GM23338 (cell line): ENCODE data around the gene ZFYVE16. TPM values are rescaled to one million over a fixed set of nuclear protein-coding genes. Genes with fewer than 3 reads are reported as not detected.

Experiments
- ATAC-seq: fragments of 200-7000 bp; cut with Tn5 transposase; 3 replicates; pipeline ENCODE4 v1.9.1; 2020
- DNase-seq: peaks from one replicate; pipeline ENCODE4 v3.0.0-alpha.2; 2015; ENCODE audit warnings: low spot score
- H2AFZ ChIP-seq: fragments of 200-600 bp; sonication (generic); 2 replicates; pipeline ENCODE4 v1.8.0; 2016; ENCODE audit warnings: antibody characterized with exemption, mild to moderate bottlenecking, moderate library complexity
- H3F3A ChIP-seq: fragments of 200-600 bp; sonication (generic); replicated peaks from 2 replicates; pipeline ENCODE4 v1.8.0; 2017; ENCODE audit warnings: antibody characterized with exemption, mixed run types, low read depth
- H3K27ac ChIP-seq: fragments of 200-600 bp; sonication (generic); 2 replicates; pipeline ENCODE4 v1.6.1; 2016; ENCODE audit warnings: low read depth
- H3K27me3 ChIP-seq: fragments of 200-600 bp; sonication (generic); 2 replicates; pipeline ENCODE4 v1.8.0; 2016; ENCODE audit warnings: mild to moderate bottlenecking, mixed run types, moderate library complexity; ENCODE audit not compliant: insufficient read depth
- H3K36me3 ChIP-seq: fragments of 200-600 bp; sonication (generic); 2 replicates; pipeline ENCODE4 v1.8.0; 2016; ENCODE audit warnings: mild to moderate bottlenecking; ENCODE audit not compliant: insufficient read depth
- H3K4me1 ChIP-seq: fragments of 200-600 bp; sonication (generic); 2 replicates; pipeline ENCODE4 v1.8.0; 2016; ENCODE audit warnings: mild to moderate bottlenecking, moderate library complexity; ENCODE audit not compliant: insufficient read depth
- H3K4me2 ChIP-seq: fragments of 200-600 bp; sonication (generic); 2 replicates; pipeline ENCODE4 v1.7.1; 2017; ENCODE audit warnings: mixed run types
- H3K4me3 ChIP-seq: fragments of 200-600 bp; sonication (generic); 2 replicates; pipeline ENCODE4 v1.6.1; 2016; ENCODE audit warnings: mixed run types
- H3K79me2 ChIP-seq: fragments of 200-600 bp; sonication (generic); replicated peaks from 2 replicates; pipeline ENCODE4 v1.8.0; 2017; ENCODE audit warnings: mild to moderate bottlenecking; ENCODE audit not compliant: insufficient read depth
- H3K9me2 ChIP-seq: fragments of 200-600 bp; sonication (generic); 2 replicates; pipeline ENCODE4 v1.8.0; 2017; ENCODE audit not compliant: insufficient read depth
- H4K20me1 ChIP-seq: fragments of 200-600 bp; sonication (generic); replicated peaks from 2 replicates; pipeline ENCODE4 v1.8.0; 2017; ENCODE audit warnings: mild to moderate bottlenecking; ENCODE audit not compliant: insufficient read depth
- H3K27ac Mint-ChIP-seq: 2 replicates; pipeline ENCODE4 v1.8.0; 2020; ENCODE audit warnings: inconsistent platforms, mild to moderate bottlenecking, moderate library complexity, mixed read lengths
- H3K27me3 Mint-ChIP-seq: 3 replicates; pipeline ENCODE4 v1.8.0; 2022; ENCODE audit warnings: low read depth, mild to moderate bottlenecking, moderate library complexity, mixed read lengths, inconsistent platforms; ENCODE audit not compliant: insufficient read depth, poor library complexity
- H3K36me3 Mint-ChIP-seq: 3 replicates; pipeline ENCODE4 v1.8.0; 2021; ENCODE audit warnings: low read depth, mild to moderate bottlenecking, inconsistent platforms, moderate library complexity, mixed read lengths
- H3K4me1 Mint-ChIP-seq: 3 replicates; pipeline ENCODE4 v1.8.0; 2020; ENCODE audit warnings: mild to moderate bottlenecking, inconsistent platforms, mixed read lengths
- H3K4me3 Mint-ChIP-seq: 3 replicates; pipeline ENCODE4 v1.8.0; 2021; ENCODE audit warnings: moderate library complexity, mild to moderate bottlenecking, inconsistent platforms, mixed read lengths
- H3K9me3 Mint-ChIP-seq: 3 replicates; pipeline ENCODE4 v1.8.0; 2020; ENCODE audit warnings: moderate library complexity, mild to moderate bottlenecking, inconsistent platforms, mixed read lengths
- CTCF ChIP-seq, 2 experiments: fragments of 200-600 bp in 1 of 2; sonication (generic) in 1 of 2; conservative IDR thresholded peaks; 2 replicates each; pipeline versions ENCODE4 v1.5.1 to v1.6.1; 2016 to 2017; ENCODE audit warnings: antibody characterized with exemption in 2 of 2, low read depth in 2 of 2, mild to moderate bottlenecking in 2 of 2, moderate library complexity in 1 of 2
- ETS1 ChIP-seq: IDR thresholded peaks from 2 replicates; pipeline ENCODE4 v1.6.1; 2016; ENCODE audit warnings: antibody characterized with exemption
- EZH2 ChIP-seq: fragments of 200-600 bp; sonication (generic); IDR thresholded peaks from one replicate; pipeline ENCODE4 v1.8.0; 2017; ENCODE audit warnings: antibody characterized with exemption, mild to moderate bottlenecking, low read depth; ENCODE audit not compliant: unreplicated experiment
- EZH2phosphoT487 ChIP-seq: fragments of 200-600 bp; sonication (generic); IDR thresholded peaks from one replicate; pipeline ENCODE4 v1.8.1; 2018; ENCODE audit warnings: antibody characterized with exemption; ENCODE audit not compliant: unreplicated experiment
- NANOG ChIP-seq: IDR thresholded peaks from 2 replicates; pipeline ENCODE4 v1.6.1; 2016; ENCODE audit warnings: antibody characterized with exemption, borderline replicate concordance
- POLR2AphosphoS5 ChIP-seq: IDR thresholded peaks from 2 replicates; pipeline ENCODE4 v1.6.1; 2016; ENCODE audit warnings: antibody characterized with exemption, low read depth
- REST ChIP-seq: IDR thresholded peaks from one replicate; pipeline ENCODE4 v1.6.1; 2018; ENCODE audit warnings: antibody characterized with exemption; ENCODE audit not compliant: unreplicated experiment
- STAT1 ChIP-seq: IDR thresholded peaks from one replicate; pipeline ENCODE4 v1.6.1; 2016; ENCODE audit warnings: antibody characterized with exemption; ENCODE audit not compliant: unreplicated experiment
- ZNF114 ChIP-seq: fragments of 250-450 bp; sonication (Bioruptor Pico); IDR thresholded peaks from 2 replicates; pipeline ENCODE4 v1.5.0; 2020; ENCODE audit warnings: mild to moderate bottlenecking, moderate library complexity
- ZNF462 ChIP-seq: fragments of 250-450 bp; sonication (Bioruptor Pico); IDR thresholded peaks from 2 replicates; pipeline ENCODE4 v1.5.0; 2020; ENCODE audit warnings: mild to moderate bottlenecking, moderate library complexity
- polyA plus RNA-seq: library from polyadenylated mRNA; unstranded; fragments of >200 nt; fragmentation: Nextera tagmentation; extraction: Ambion mirVana; gene quantifications from 2 replicates; pipeline ENCODE4 v1.2.1, GENCODE V29; 2016
- total RNA-seq: library from RNA; depleted of rRNA; stranded (reverse); fragments of >200 nt; shearing (Covaris generic); gene quantifications from 2 replicates; pipeline ENCODE4 v1.2.3, GENCODE V29; 2014

The ZFYVE16 gene
- total and polyA plus RNA-seq, 2 experiments from 2014 or later: 24.2 to 26.6 TPM

- TF ChIP-seq REST (no peak), NANOG (no peak), CTCF (conservative IDR thresholded peaks at IDR 0.05; ENCODE audit: low read depth in 2 of 2) (no peak)
These were observed 33.7 kb upstream of the ZFYVE16 start (continued) for GRCh38 chr5:80374188-80374587.

- H3K36me3 Mint-ChIP-seq: peaks cover 4% of the 10 kb centered on the region; the same call in 1 of the 3 replicates
- no peak overlapping the region for H3K4me3 Mint-ChIP-seq
- no peaks in the 10 kb centered on the region for H3K9me2 ChIP-seq
- H3K36me3 ChIP-seq: no peaks in the 10 kb centered on the region
- no peak overlapping the region for H3K27ac Mint-ChIP-seq
- H3K79me2 ChIP-seq: no peaks in the 10 kb centered on the region
- no peaks in the 10 kb centered on the region for H3K4me1 ChIP-seq
- H3K4me3 ChIP-seq: no peak overlapping the region
- no peaks in the 10 kb centered on the region for H3K27me3 ChIP-seq
- no peak for DNase-seq
- no peak overlapping the region for H3K27ac ChIP-seq
- no peaks in the 10 kb centered on the region for H3K27me3 Mint-ChIP-seq
- no peak for ATAC-seq
- no peak overlapping the region for H2AFZ ChIP-seq
- H3K9me3 Mint-ChIP-seq: peaks cover 7% of the 10 kb centered on the region; the same call in 2 of the 3 replicates
- H3F3A ChIP-seq: no peaks in the 10 kb centered on the region
- H3K4me2 ChIP-seq: no peak overlapping the region
- no peaks in the 10 kb centered on the region for H4K20me1 ChIP-seq
- no peaks in the 10 kb centered on the region for H3K4me1 Mint-ChIP-seq
- TF ChIP-seq ZNF114 (no peak), ZNF462 (CRISPR knock-in tag) (no peak), NANOG (no peak), ETS1 (no peak), EZH2phosphoT487 (no peak), POLR2AphosphoS5 (no peak), STAT1 (no peak), EZH2 (no peak), CTCF (conservative IDR thresholded peaks at IDR 0.05; ENCODE audit: low read depth in 2 of 2) (no peak)
These were observed 31.3 kb upstream of the ZFYVE16 start for GRCh38 chr5:80376557-80376956.
